Stimulated activated CD8-positive, alpha-beta memory T cell treated with anti-CD3 and anti-CD28 coated beads, Interleukin-4, amount 100 ng/mL, for 24 hours (primary cell): Measurements from ENCODE around the gene C20orf204.

Source experiments
- DNase-seq: peaks from one replicate; pipeline ENCODE4 v3.0.0-alpha.2; 2020; ENCODE audit warnings: low read depth

The C20orf204 gene

GRCh38 chr20:64072498-64073063 is 36.6 kb downstream of the C20orf204 start:
- no peak for DNase-seq

GRCh38 chr20:64073476-64074183 is 37.6 kb downstream of the C20orf204 start:
- no peak for DNase-seq

GRCh38 chr20:64074184-64074789 is 38.3 kb downstream of the C20orf204 start:
- no peak for DNase-seq

GRCh38 chr20:64074963-64075362 is 39.0 kb downstream of the C20orf204 start:
- no peak for DNase-seq

GRCh38 chr20:64075556-64075955 is 39.6 kb downstream of the C20orf204 start:
- no peak for DNase-seq

GRCh38 chr20:64076061-64076997 is 40.3 kb downstream of the C20orf204 start:
- DNase-seq, result no peak

- peak; percentile 28 for DNase-seq
Measured at GRCh38 chr20:64077094-64077493, 41.1 kb downstream of the C20orf204 start.

- no peak for DNase-seq
Measured at GRCh38 chr20:64077541-64077875, 41.5 kb downstream of the C20orf204 start.

GRCh38 chr20:64077876-64078551 is 42.0 kb downstream of the C20orf204 start:
- no peak for DNase-seq

- DNase-seq, result no peak
Measured at GRCh38 chr20:64078934-64079272, 42.9 kb downstream of the C20orf204 start.

- peak; percentile 58 for DNase-seq
Measured at GRCh38 chr20:64079273-64080012, 43.5 kb downstream of the C20orf204 start, which contains the start of gene RGS19. Gene RGS19 (minus strand): TSS chr20:64079518. CDS start chr20:64076886, 2,632 bp downstream.

GRCh38 chr20:64080013-64080812 is 44.2 kb downstream of the C20orf204 start, which contains the start of gene OPRL1:
Gene OPRL1 (plus strand): TSS chr20:64080082. CDS start chr20:64092721, 12,639 bp downstream.
- DNase-seq, result no peak

GRCh38 chr20:64080813-64081623 is 45.0 kb downstream of the C20orf204 start:
- DNase-seq, result no peak

- no peak for DNase-seq
Measured at GRCh38 chr20:64081624-64081964, 45.6 kb downstream of the C20orf204 start.

- DNase-seq, result no peak
Measured at GRCh38 chr20:64082126-64082731, 46.2 kb downstream of the C20orf204 start.

- DNase-seq, result no peak
Measured at GRCh38 chr20:64082820-64083377, 46.9 kb downstream of the C20orf204 start.

GRCh38 chr20:64083378-64083803 is 47.4 kb downstream of the C20orf204 start:
- DNase-seq, result peak; percentile 63
